ENCODE measurements around the gene HCFC2.
A peak's percentile ranks its signal among the peaks of the same experiment; 100 is the strongest.

The HCFC2 gene

GRCh38 chr12:104049903-104050356 lies 14.4 kb upstream of the HCFC2 start, which contains the start of gene GLT8D2:
Gene GLT8D2, minus strand, starts transcription at chr12:104050187. Its CDS starts 30,539 bp downstream, at chr12:104019648.
- in situ Hi-C loops (cut with HindIII; ENCODE audit: low sequenced_read_pairs), result no loop called here
- peak within 1 kb of the TSS; percentile 55 for H3K4me3 ChIP-seq (ENCODE audit: low read depth, low read length)
- peak; percentile 44 for DNase-seq (ENCODE audit: low read depth)
- TF ChIP-seq CTCF (IDR thresholded peaks at IDR 0.05; ENCODE audit: low read depth, low read length, missing control alignments), result no peak

GRCh38 chr12:104050436-104050835 lies 13.9 kb upstream of the HCFC2 start:
- in situ Hi-C loops (cut with HindIII; ENCODE audit: low sequenced_read_pairs), result no loop called here
- H3K4me3 ChIP-seq (ENCODE audit: low read depth, low read length), result peak overlapping the region; percentile 55
- DNase-seq (ENCODE audit: low read depth), result no peak
- TF ChIP-seq CTCF (IDR thresholded peaks at IDR 0.05; ENCODE audit: low read depth, low read length, missing control alignments), result no peak

- no peak for DNase-seq (ENCODE audit: low read depth)
- TF ChIP-seq CTCF (IDR thresholded peaks at IDR 0.05; ENCODE audit: low read depth, low read length, missing control alignments), result no peak
- in situ Hi-C loops (cut with HindIII; ENCODE audit: low sequenced_read_pairs), result no loop called here
- no peak overlapping the region for H3K4me3 ChIP-seq (ENCODE audit: low read depth, low read length)
Measured at GRCh38 chr12:104054681-104055346, 9.5 kb upstream of the HCFC2 start.

- no peak for DNase-seq (ENCODE audit: low read depth)
- no peak for TF ChIP-seq CTCF (IDR thresholded peaks at IDR 0.05; ENCODE audit: low read depth, low read length, missing control alignments)
- H3K4me3 ChIP-seq (ENCODE audit: low read depth, low read length), result no peak overlapping the region
- in situ Hi-C loops (cut with HindIII; ENCODE audit: low sequenced_read_pairs), result no loop called here
Measured at GRCh38 chr12:104055686-104056388, 8.5 kb upstream of the HCFC2 start.

- no peak for TF ChIP-seq CTCF (IDR thresholded peaks at IDR 0.05; ENCODE audit: low read depth, low read length, missing control alignments)
- DNase-seq (ENCODE audit: low read depth), result no peak
- H3K4me3 ChIP-seq (ENCODE audit: low read depth, low read length), result no peak overlapping the region
- in situ Hi-C loops (cut with HindIII; ENCODE audit: low sequenced_read_pairs), result no loop called here
Measured at GRCh38 chr12:104056419-104056972, 7.8 kb upstream of the HCFC2 start.

- TF ChIP-seq CTCF (IDR thresholded peaks at IDR 0.05; ENCODE audit: low read depth, low read length, missing control alignments), result peak; percentile 82
- no peak overlapping the region for H3K4me3 ChIP-seq (ENCODE audit: low read depth, low read length)
- in situ Hi-C loops (cut with HindIII; ENCODE audit: low sequenced_read_pairs), result no loop called here
Measured at GRCh38 chr12:104057771-104058197, 6.5 kb upstream of the HCFC2 start.

More at GRCh38 chr12:104057771-104058197, 6.5 kb upstream of the HCFC2 start:
- no peak for DNase-seq (ENCODE audit: low read depth)

All from astrocyte of the cerebellum (primary cell).